H1 (cell line): ENCODE data around the gene HBA2. TPM values are rescaled to one million over a fixed set of nuclear protein-coding genes. Genes with fewer than 3 reads are reported as not detected.
"Not testable (repeated sequence)": the region's sequence is repeated elsewhere in the genome, so short reads cannot be mapped to it uniquely, and the experiment has no call there.

ENCODE experiments used
- CTCF ChIA-PET: fragments of 300-600 bp; sonication (Branson Sonifier 250); formaldehyde crosslinking; loops from one replicate; lab custom pipeline; 2021; ENCODE audit not compliant: partially characterized antibody; lab: Charles Lee
- POLR2A ChIA-PET: fragments of 300-600 bp; sonication (Branson Sonifier 250); formaldehyde crosslinking; loops from one replicate; lab custom pipeline; 2021; ENCODE audit warnings: inconsistent platforms; ENCODE audit not compliant: partially characterized antibody; lab: Charles Lee
- DNase-seq, 2 experiments: peaks; one replicate each; pipeline versions ENCODE4 v3.0.0 to v3.0.0-alpha.2; 2010 to 2022; ENCODE audit warnings: low spot score in 2 of 2, low read depth in 1 of 2, mixed read lengths in 1 of 2
- FAIRE-seq: peaks from 2 replicates; lab custom pipeline; 2011; peaks lifted over from hg19 to GRCh38; lab: Jason Lieb, UNC
- H2AFZ ChIP-seq: 2 replicates; pipeline ENCODE4 v1.8.1; 2012; ENCODE audit warnings: low read length, inconsistent platforms
- H2AK5ac ChIP-seq: 2 replicates; pipeline ENCODE4 v1.6.1; 2013; ENCODE audit warnings: low read depth, low read length
- H2BK120ac ChIP-seq: replicated peaks from 2 replicates; pipeline ENCODE3; 2013; ENCODE audit warnings: low read depth, low read length, inconsistent platforms
- H2BK12ac ChIP-seq: 2 replicates; pipeline ENCODE4 v1.6.1; 2013; ENCODE audit warnings: low read depth, low read length
- H2BK15ac ChIP-seq: 2 replicates; pipeline ENCODE4 v1.6.1; 2013; ENCODE audit warnings: low read length
- H2BK20ac ChIP-seq: 2 replicates; pipeline ENCODE4 v1.6.1; 2013; ENCODE audit warnings: low read length
- H2BK5ac ChIP-seq: 2 replicates; pipeline ENCODE4 v1.6.1; 2013; ENCODE audit warnings: low read depth, low read length
- H3K14ac ChIP-seq: 2 replicates; pipeline ENCODE4 v1.6.1; 2013; ENCODE audit warnings: inconsistent platforms; ENCODE audit not compliant: insufficient read length
- H3K18ac ChIP-seq: 2 replicates; pipeline ENCODE4 v1.6.1; 2013; ENCODE audit warnings: low read length; ENCODE audit errors: extremely low read depth
- H3K23ac ChIP-seq: 2 replicates; pipeline ENCODE4 v1.6.1; 2013; ENCODE audit warnings: inconsistent platforms; ENCODE audit not compliant: insufficient read length
- H3K23me2 ChIP-seq: 2 replicates; pipeline ENCODE4 v1.6.1; 2013; ENCODE audit warnings: low read depth, low read length
- H3K27ac ChIP-seq: 2 replicates; pipeline ENCODE4 v1.6.1; 2011; ENCODE audit warnings: low read depth, low read length, inconsistent platforms
- H3K27me3 ChIP-seq, 4 experiments: replicated peaks in 1 of 4; 1 replicate in 1 of 4; 2 replicates in 3 of 4; pipeline versions ENCODE4 v1.6.1 to v1.8.1; 2011 to 2013; ENCODE audit warnings: low read length in 3 of 4, mild to moderate bottlenecking in 3 of 4, inconsistent platforms in 2 of 4, mixed read lengths in 2 of 4, moderate library complexity in 1 of 4; ENCODE audit not compliant: control insufficient read depth in 3 of 4, insufficient read depth in 3 of 4; ENCODE audit errors: extremely low read depth in 1 of 4
- H3K36me3 ChIP-seq, 4 experiments: 2 replicates each; pipeline versions ENCODE4 v1.6.1 to v1.8.1; 2011 to 2013; ENCODE audit warnings: mild to moderate bottlenecking in 4 of 4, low read length in 3 of 4, moderate library complexity in 2 of 4, control low read depth in 1 of 4, inconsistent platforms in 1 of 4; ENCODE audit not compliant: insufficient read depth in 4 of 4, control insufficient read depth in 2 of 4
- H3K4ac ChIP-seq: replicated peaks from 2 replicates; pipeline ENCODE3; 2013; ENCODE audit warnings: low read length, low read depth, mixed read lengths, inconsistent platforms; ENCODE audit not compliant: insufficient read length
- H3K4me1 ChIP-seq, 4 experiments: replicated peaks in 1 of 4; 1 replicate in 1 of 4; 2 replicates in 3 of 4; pipeline versions ENCODE4 v1.6.1 to v1.8.1; 2011 to 2013; ENCODE audit warnings: low read length in 3 of 4, inconsistent platforms in 2 of 4, mixed read lengths in 1 of 4; ENCODE audit not compliant: insufficient read depth in 4 of 4, control insufficient read depth in 3 of 4
- H3K4me2 ChIP-seq, 2 experiments: 2 replicates each; pipeline versions ENCODE4 v1.6.1 to v1.8.1; 2011 to 2013; ENCODE audit warnings: low read depth in 2 of 2, low read length in 2 of 2, control low read depth in 1 of 2, inconsistent platforms in 1 of 2, mild to moderate bottlenecking in 1 of 2; ENCODE audit not compliant: insufficient read depth in 1 of 2
- H3K4me3 ChIP-seq, 4 experiments: fragments of 200-600, 300-600 bp in 1 of 4; sonication (generic), shearing (Covaris generic), sonication (Bioruptor Twin) in 1 of 4; 2 replicates each; pipeline versions ENCODE4 v1.5.1 to v1.8.1; 2011 to 2016; ENCODE audit warnings: low read length in 4 of 4, low read depth in 3 of 4, control low read depth in 2 of 4, inconsistent platforms in 2 of 4, mild to moderate bottlenecking in 2 of 4, mixed read lengths in 1 of 4, moderate library complexity in 1 of 4; ENCODE audit not compliant: insufficient read depth in 2 of 4; ENCODE audit errors: extremely low read depth in 1 of 4
- H3K56ac ChIP-seq: replicated peaks from 2 replicates; pipeline ENCODE3; 2013; ENCODE audit warnings: low read depth, mild to moderate bottlenecking, mixed read lengths, low read length, inconsistent platforms; ENCODE audit not compliant: insufficient read length
- H3K79me1 ChIP-seq: 2 replicates; pipeline ENCODE4 v1.6.1; 2013; ENCODE audit warnings: low read depth, low read length, control low read depth
- H3K79me2 ChIP-seq, 2 experiments: 2 replicates each; pipeline versions ENCODE4 v1.6.1 to v1.8.1; 2012 to 2013; ENCODE audit warnings: low read length in 2 of 2, mild to moderate bottlenecking in 2 of 2, inconsistent platforms in 1 of 2; ENCODE audit not compliant: insufficient read depth in 2 of 2, control insufficient read depth in 1 of 2
- H3K9ac ChIP-seq, 4 experiments: replicated peaks in 1 of 4; 1 replicate in 1 of 4; 2 replicates in 3 of 4; pipeline versions ENCODE4 v1.6.1 to v1.8.1; 2011 to 2013; ENCODE audit warnings: low read depth in 3 of 4, low read length in 3 of 4, control low read depth in 2 of 4, mild to moderate bottlenecking in 2 of 4, moderate library complexity in 2 of 4, inconsistent platforms in 1 of 4; ENCODE audit errors: extremely low read depth in 1 of 4
- H3K9me3 ChIP-seq, 2 experiments: 2 replicates each; pipeline versions ENCODE4 v1.6.1 to v1.8.1; 2012 to 2013; ENCODE audit warnings: mild to moderate bottlenecking in 2 of 2, moderate library complexity in 2 of 2, control low read depth in 1 of 2, inconsistent platforms in 1 of 2, low read depth in 1 of 2, low read length in 1 of 2, mixed read lengths in 1 of 2; ENCODE audit not compliant: insufficient read depth in 2 of 2
- H4K20me1 ChIP-seq, 2 experiments: replicated peaks in 1 of 2; 2 replicates each; pipeline versions ENCODE3 to v1.8.1; 2011 to 2013; ENCODE audit warnings: inconsistent platforms in 2 of 2, low read length in 2 of 2, mild to moderate bottlenecking in 1 of 2; ENCODE audit not compliant: insufficient read depth in 2 of 2, control insufficient read depth in 1 of 2
- H4K5ac ChIP-seq: 2 replicates; pipeline ENCODE4 v1.6.1; 2013; ENCODE audit warnings: low read length, low read depth, mixed read lengths, inconsistent platforms; ENCODE audit not compliant: insufficient read length
- H4K8ac ChIP-seq: 2 replicates; pipeline ENCODE4 v1.8.0; 2013; ENCODE audit warnings: mild to moderate bottlenecking, moderate library complexity, low read length, inconsistent platforms; ENCODE audit not compliant: insufficient read depth; ENCODE audit errors: extremely low read depth
- H4K91ac ChIP-seq: replicated peaks from 2 replicates; pipeline ENCODE3; 2013; ENCODE audit warnings: low read length, mixed read lengths, inconsistent platforms; ENCODE audit not compliant: insufficient read length
- EZH2 ChIP-seq: fragments of 200-600 bp; sonication (generic); IDR thresholded peaks from 2 replicates; pipeline ENCODE4 v1.7.1; 2012; ENCODE audit warnings: low read depth, mild to moderate bottlenecking, moderate library complexity, low read length, inconsistent platforms; ENCODE audit not compliant: severe bottlenecking
- SUZ12 ChIP-seq: fragments of 200-600 bp; sonication (generic); IDR thresholded peaks from 2 replicates; pipeline ENCODE4 v1.6.1; 2012; ENCODE audit warnings: mild to moderate bottlenecking, inconsistent platforms, low read length, moderate library complexity, mixed read lengths
- WGBS, 2 experiments: shearing (Covaris generic) in 1 of 2; methylation state at CpG; one replicate each; pipeline versions ENCODE4 v1.1.6 to v1.1.7; 2013 to 2015; ENCODE audit warnings: low lambda C conversion rate in 2 of 2, mixed read lengths in 2 of 2, inconsistent platforms in 1 of 2, low coverage in 1 of 2, missing lambda C conversion rate in 1 of 2; ENCODE audit not compliant: insufficient replicate concordance in 2 of 2, insufficient coverage in 1 of 2, insufficient read length in 1 of 2; ENCODE audit errors: extremely low coverage in 1 of 2, missing lambda C conversion rate in 1 of 2; 5-methylcytosine and 5-hydroxymethylcytosine counted together
- long read RNA-seq, 2 experiments: library from RNA in 1 of 2; library from capped mRNA in 1 of 2; stranded (forward); transcript quantifications; one replicate each; pipeline ENCODE4 v2.0.0, GENCODE V29; 2021; ENCODE audit warnings: inconsistent platforms in 1 of 2
- polyA minus RNA-seq, 3 experiments: library from RNA; depleted of rRNA, polyadenylated mRNA; stranded (reverse); fragments of >200 nt; gene quantifications; 1 replicate in 2 of 3; 2 replicates in 1 of 3; pipeline ENCODE4 v1.2.3, GENCODE V29; 2011
- polyA plus RNA-seq, 7 experiments: library from polyadenylated mRNA; depleted of rRNA in 3 of 7; stranded (reverse) in 5 of 7; unstranded in 2 of 7; fragments of >200 nt in 5 of 7; fragments of 200-250 nt in 2 of 7; gene quantifications; 1 replicate in 5 of 7; 2 replicates in 1 of 7; 4 replicates in 1 of 7; pipeline versions ENCODE4 v1.2.1 to v1.2.3, GENCODE V29; 2011 to 2013; ENCODE audit warnings: missing spikeins in 2 of 7, mixed read lengths in 2 of 7
- total RNA-seq: library from RNA; stranded (reverse); fragmentation: NEBNext Ultra II Directional; extraction: Animal tissue kit (Norgen Biotek cat#: 25700); gene quantifications from 2 replicates; pipeline ENCODE4 v1.2.1, GENCODE V29; 2021

The HBA2 gene
- total RNA-seq: 1.1 TPM in 1 of 2 replicates, not detected in the other
- 6.1 and 8.1 TPM in 2 replicates for polyA plus RNA-seq (2011; rRNA removed)
- 2.7 TPM for polyA plus RNA-seq (2011; cell fraction: cytosol; rRNA removed)
- polyA plus RNA-seq (2011; cell fraction: nucleus; rRNA removed): 4.4 TPM
- 0.80 to 2.8 TPM (median 2.0 TPM) in 4 replicates for polyA plus RNA-seq (2012, experiment 1 of 2)
- polyA plus RNA-seq (2012, experiment 2 of 2): 2.8 TPM
- 3.0 TPM for polyA plus RNA-seq (2013, experiment 1 of 2)
- 3.5 TPM for polyA plus RNA-seq (2013, experiment 2 of 2)
- polyA minus RNA-seq (2011; rRNA and poly(A)+ RNA removed): 0.41 and 0.61 TPM in 2 replicates
- 2.8 TPM for polyA minus RNA-seq (2011; cell fraction: cytosol; rRNA and poly(A)+ RNA removed)
- 5.1 TPM for polyA minus RNA-seq (2011; cell fraction: nucleus; rRNA and poly(A)+ RNA removed)
- long read RNA-seq, experiment 1, partial matches to known transcripts: 0 of 1 reads
- long read RNA-seq, experiment 1, other reads (novel, unspliced or antisense): 0 of 1 reads
- long read RNA-seq, experiment 2: 0 reads

DNA sequence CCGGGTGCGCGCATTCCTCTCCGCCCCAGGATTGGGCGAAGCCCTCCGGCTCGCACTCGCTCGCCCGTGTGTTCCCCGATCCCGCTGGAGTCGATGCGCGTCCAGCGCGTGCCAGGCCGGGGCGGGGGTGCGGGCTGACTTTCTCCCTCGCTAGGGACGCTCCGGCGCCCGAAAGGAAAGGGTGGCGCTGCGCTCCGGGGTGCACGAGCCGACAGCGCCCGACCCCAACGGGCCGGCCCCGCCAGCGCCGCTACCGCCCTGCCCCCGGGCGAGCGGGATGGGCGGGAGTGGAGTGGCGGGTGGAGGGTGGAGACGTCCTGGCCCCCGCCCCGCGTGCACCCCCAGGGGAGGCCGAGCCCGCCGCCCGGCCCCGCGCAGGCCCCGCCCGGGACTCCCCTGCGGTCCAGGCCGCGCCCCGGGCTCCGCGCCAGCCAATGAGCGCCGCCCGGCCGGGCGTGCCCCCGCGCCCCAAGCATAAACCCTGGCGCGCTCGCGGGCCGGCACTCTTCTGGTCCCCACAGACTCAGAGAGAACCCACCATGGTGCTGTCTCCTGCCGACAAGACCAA lies at the start of gene HBA2:
HBA2 (plus strand) TSS at position 503 of the 568 bp plus-strand sequence; CDS start at position 540, 37 bp downstream.
- H3K14ac ChIP-seq, POLR2A ChIA-PET, H3K4me2 ChIP-seq, H3K27ac ChIP-seq, H2BK5ac ChIP-seq, H3K56ac ChIP-seq, FAIRE-seq, H3K9ac ChIP-seq, H2AK5ac ChIP-seq, H3K4ac ChIP-seq, H2BK12ac ChIP-seq, H3K79me2 ChIP-seq, H2BK20ac ChIP-seq, H3K36me3 ChIP-seq, H2BK15ac ChIP-seq, H3K18ac ChIP-seq, H3K9me3 ChIP-seq, H4K5ac ChIP-seq, H2AFZ ChIP-seq, DNase-seq, H3K79me1 ChIP-seq, H2BK120ac ChIP-seq, H4K91ac ChIP-seq, H3K4me3 ChIP-seq, H3K23ac ChIP-seq, H4K8ac ChIP-seq, H3K23me2 ChIP-seq: not testable (repeated sequence)
- H4K20me1 ChIP-seq: peaks cover 6 to 14% of the 10 kb centered on the region in 2 experiments
- TF ChIP-seq EZH2 (peak; percentile 11), SUZ12 (0 out of 2 replicates have a peak, but pooled peaks have one; percentile 46)
- peaks cover 49 to 83% (median 74%) of the 10 kb centered on the region in 4 experiments for H3K27me3 ChIP-seq
- H3K4me1 ChIP-seq: peaks cover 0 to 14% (median 1%) of the 10 kb centered on the region in 4 experiments; a peak in 4 of 7 replicates
- CTCF ChIA-PET: interaction anchor here (1.5 to 2.9 kb wide), 2 partner anchors 8 to 65 kb away, joined by 4 to 9 read pairs; partner anchors contain the start of gene HBQ1
- no CpG with 5 or more reads among the region's 74 CpGs for WGBS, 2 experiments
